HUES6 (cell line): ENCODE measurements around the gene IL1R2.

Source experiments
- H3K27ac ChIP-seq: 2 replicates; pipeline ENCODE4 v1.7.0; 2013; ENCODE audit warnings: low read depth, mild to moderate bottlenecking, low read length, inconsistent platforms
- H3K27me3 ChIP-seq: 2 replicates; pipeline ENCODE4 v1.6.1; 2013; ENCODE audit warnings: low read length; ENCODE audit not compliant: control insufficient read depth, insufficient read depth
- H3K36me3 ChIP-seq: 2 replicates; pipeline ENCODE4 v1.6.1; 2013; ENCODE audit warnings: low read length; ENCODE audit not compliant: control insufficient read depth, insufficient read depth
- H3K4me1 ChIP-seq: 2 replicates; pipeline ENCODE4 v1.6.1; 2013; ENCODE audit warnings: low read length; ENCODE audit not compliant: control insufficient read depth, insufficient read depth
- H3K4me3 ChIP-seq: 2 replicates; pipeline ENCODE4 v1.5.1; 2013; ENCODE audit warnings: low read depth, low read length
- H3K9ac ChIP-seq: one replicate; pipeline ENCODE4 v1.6.1; 2013; ENCODE audit warnings: mild to moderate bottlenecking, low read length
- H3K9me3 ChIP-seq: 2 replicates; pipeline ENCODE4 v1.6.1; 2013; ENCODE audit warnings: low read depth, low read length; ENCODE audit not compliant: control insufficient read depth, insufficient read depth

Gene IL1R2, protein sequence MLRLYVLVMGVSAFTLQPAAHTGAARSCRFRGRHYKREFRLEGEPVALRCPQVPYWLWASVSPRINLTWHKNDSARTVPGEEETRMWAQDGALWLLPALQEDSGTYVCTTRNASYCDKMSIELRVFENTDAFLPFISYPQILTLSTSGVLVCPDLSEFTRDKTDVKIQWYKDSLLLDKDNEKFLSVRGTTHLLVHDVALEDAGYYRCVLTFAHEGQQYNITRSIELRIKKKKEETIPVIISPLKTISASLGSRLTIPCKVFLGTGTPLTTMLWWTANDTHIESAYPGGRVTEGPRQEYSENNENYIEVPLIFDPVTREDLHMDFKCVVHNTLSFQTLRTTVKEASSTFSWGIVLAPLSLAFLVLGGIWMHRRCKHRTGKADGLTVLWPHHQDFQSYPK

GRCh38 chr2:101991721-101992145 is at the start of gene IL1R2:
Gene IL1R2 (plus strand): TSS chr2:101991960. CDS start chr2:102008576, 16,616 bp downstream.
- H3K9ac ChIP-seq = no peak within 1 kb of the TSS
- H3K9me3 ChIP-seq = no peaks in the 10 kb centered on the region
- H3K27ac ChIP-seq = no peak within 1 kb of the TSS
- H3K4me1 ChIP-seq = peaks cover 7% of the 10 kb centered on the region; the same call in 1 of the 2 replicates
- no peaks in the 10 kb centered on the region for H3K36me3 ChIP-seq
- no peaks in the 10 kb centered on the region; the same call in 1 of the 2 replicates for H3K27me3 ChIP-seq
- no peak within 1 kb of the TSS for H3K4me3 ChIP-seq

DNA sequence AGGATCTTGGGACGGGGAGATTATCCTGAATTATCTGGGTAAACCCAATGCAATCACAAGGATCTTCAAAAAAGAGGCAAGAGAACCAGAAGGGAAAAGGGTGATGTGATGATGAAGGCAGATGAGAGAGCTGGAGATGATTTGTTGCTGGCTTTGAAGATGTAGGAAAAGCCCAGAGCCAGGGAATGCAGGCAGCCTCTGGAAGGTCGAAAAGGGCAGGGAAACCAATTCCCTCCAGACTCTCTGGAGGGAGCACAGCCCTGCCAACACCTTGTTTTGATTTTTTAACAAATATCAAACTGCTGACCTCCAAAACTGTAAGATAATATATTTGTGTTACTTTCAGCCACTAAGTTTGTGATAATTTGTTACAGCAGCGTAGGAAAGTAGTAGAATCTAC is 48.9 kb upstream of the IL1R2 start:
- no peaks in the 10 kb centered on the region for H3K27me3 ChIP-seq
- no peaks in the 10 kb centered on the region for H3K4me1 ChIP-seq
- no peak overlapping the region for H3K4me3 ChIP-seq
- H3K9me3 ChIP-seq = peaks cover 10% of the 10 kb centered on the region; the same call in 1 of the 2 replicates
- H3K27ac ChIP-seq = no peak overlapping the region
- no peaks in the 10 kb centered on the region for H3K36me3 ChIP-seq
- no peak overlapping the region for H3K9ac ChIP-seq

- Histone ChIP-seq H3K9me3 (peaks cover 16% of the 10 kb centered on the region; the same call in 1 of the 2 replicates), H3K4me1 (no peaks in the 10 kb centered on the region), H3K9ac (no peak overlapping the region), H3K27ac (no peak overlapping the region), H3K36me3 (no peaks in the 10 kb centered on the region), H3K4me3 (no peak overlapping the region), H3K27me3 (no peaks in the 10 kb centered on the region)
Observed at GRCh38 chr2:101946372-101947039, 45.3 kb upstream of the IL1R2 start.

DNA sequence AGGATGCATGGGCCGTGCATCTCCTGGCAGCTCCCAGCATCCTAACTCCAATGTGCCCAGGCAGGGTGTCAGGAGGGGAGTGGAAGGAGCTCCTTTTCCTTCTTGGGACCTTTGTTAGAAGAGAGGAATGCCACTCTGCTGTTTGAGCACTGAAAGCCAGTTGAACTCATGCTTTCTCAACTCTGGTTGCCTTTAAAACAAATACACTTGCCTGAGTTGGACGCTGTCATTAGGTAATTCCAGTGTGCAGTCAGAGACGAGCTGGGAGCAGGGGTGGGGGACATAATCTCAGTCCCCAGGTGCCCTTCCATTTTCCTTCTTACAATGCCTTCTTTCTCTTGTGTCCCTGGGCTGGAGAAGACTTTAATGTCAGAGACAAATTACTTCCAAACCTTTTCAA is 44.4 kb upstream of the IL1R2 start:
- no peak overlapping the region for H3K27ac ChIP-seq
- H3K9ac ChIP-seq = no peak overlapping the region
- H3K27me3 ChIP-seq = no peaks in the 10 kb centered on the region
- H3K4me1 ChIP-seq = no peaks in the 10 kb centered on the region
- H3K9me3 ChIP-seq = peaks cover 16% of the 10 kb centered on the region; the same call in 1 of the 2 replicates
- no peak overlapping the region for H3K4me3 ChIP-seq
- no peaks in the 10 kb centered on the region for H3K36me3 ChIP-seq

- Histone ChIP-seq H3K27ac (no peak overlapping the region), H3K9me3 (peaks cover 13% of the 10 kb centered on the region; the same call in 1 of the 2 replicates), H3K36me3 (no peaks in the 10 kb centered on the region), H3K27me3 (no peaks in the 10 kb centered on the region), H3K4me3 (no peak overlapping the region), H3K4me1 (no peaks in the 10 kb centered on the region), H3K9ac (no peak overlapping the region)
Observed at GRCh38 chr2:101948625-101949155, 43.1 kb upstream of the IL1R2 start.

DNA sequence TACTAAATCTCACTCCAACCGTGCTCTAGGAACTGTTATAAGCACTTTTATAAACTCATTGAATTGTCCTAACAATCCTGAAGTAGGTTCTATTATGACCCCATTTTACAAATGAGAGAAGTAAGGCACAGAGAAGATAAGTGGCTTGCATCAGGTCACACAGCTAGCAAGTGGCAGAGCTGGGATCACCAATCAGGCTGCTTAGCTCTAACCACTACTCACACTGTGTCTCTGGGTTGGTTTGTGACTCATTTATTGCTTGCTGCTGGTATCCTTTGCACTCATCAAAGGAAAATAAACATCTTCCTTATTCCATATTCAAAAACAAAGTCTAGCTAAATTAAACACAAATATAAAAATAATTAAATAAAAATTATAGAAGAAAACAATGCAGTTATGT is 42.5 kb upstream of the IL1R2 start:
- no peaks in the 10 kb centered on the region for H3K4me1 ChIP-seq
- no peaks in the 10 kb centered on the region for H3K27me3 ChIP-seq
- no peak overlapping the region for H3K27ac ChIP-seq
- H3K9ac ChIP-seq = no peak overlapping the region
- no peak overlapping the region for H3K4me3 ChIP-seq
- H3K36me3 ChIP-seq = no peaks in the 10 kb centered on the region
- peaks cover 13% of the 10 kb centered on the region; the same call in 1 of the 2 replicates for H3K9me3 ChIP-seq

DNA sequence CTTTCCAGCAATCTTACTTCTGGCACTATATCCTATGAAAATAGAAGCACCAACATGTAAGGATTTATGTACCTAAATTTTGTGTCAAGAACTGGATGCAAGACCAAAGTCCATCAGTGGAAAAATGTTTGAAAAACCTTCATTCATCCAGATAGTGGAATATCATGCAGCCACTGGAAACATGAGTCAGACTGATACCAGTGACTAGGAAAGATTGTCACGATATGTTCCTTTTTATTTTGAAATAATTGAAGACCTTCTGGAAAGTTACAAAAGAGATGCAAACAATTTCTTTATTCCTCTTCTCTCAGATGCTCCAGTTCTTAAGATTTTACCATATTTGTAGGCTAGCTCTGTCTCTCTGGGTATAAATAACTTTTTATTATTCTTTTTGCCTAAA is 40.5 kb upstream of the IL1R2 start:
- Histone ChIP-seq H3K27ac (no peak overlapping the region), H3K36me3 (no peaks in the 10 kb centered on the region), H3K9ac (no peak overlapping the region), H3K27me3 (no peaks in the 10 kb centered on the region), H3K4me1 (no peaks in the 10 kb centered on the region), H3K9me3 (peaks cover 13% of the 10 kb centered on the region; the same call in 1 of the 2 replicates), H3K4me3 (no peak overlapping the region)

DNA sequence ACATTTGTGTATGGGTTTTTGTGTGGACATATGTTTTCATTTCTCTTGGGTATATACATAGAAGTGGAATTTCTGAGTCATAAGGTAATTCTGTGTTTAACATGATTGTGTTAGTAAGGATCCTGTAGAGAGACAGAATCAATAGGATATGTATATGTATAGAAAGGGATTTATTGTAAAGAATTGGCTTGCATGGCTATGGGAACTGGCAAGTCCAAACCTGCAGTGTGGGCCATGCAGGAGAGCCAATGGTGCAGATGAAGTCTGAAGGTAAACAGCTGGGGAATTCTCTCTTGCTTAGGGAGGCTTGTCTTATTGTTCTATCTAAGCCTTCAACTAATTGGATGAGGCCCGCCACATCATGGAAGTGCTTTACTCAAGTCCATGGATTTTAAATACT is 39.2 kb upstream of the IL1R2 start:
- Histone ChIP-seq H3K4me3 (no peak overlapping the region), H3K27ac (no peak overlapping the region), H3K9me3 (peaks cover 12% of the 10 kb centered on the region), H3K27me3 (no peaks in the 10 kb centered on the region), H3K4me1 (no peaks in the 10 kb centered on the region), H3K9ac (no peak overlapping the region), H3K36me3 (no peaks in the 10 kb centered on the region)

DNA sequence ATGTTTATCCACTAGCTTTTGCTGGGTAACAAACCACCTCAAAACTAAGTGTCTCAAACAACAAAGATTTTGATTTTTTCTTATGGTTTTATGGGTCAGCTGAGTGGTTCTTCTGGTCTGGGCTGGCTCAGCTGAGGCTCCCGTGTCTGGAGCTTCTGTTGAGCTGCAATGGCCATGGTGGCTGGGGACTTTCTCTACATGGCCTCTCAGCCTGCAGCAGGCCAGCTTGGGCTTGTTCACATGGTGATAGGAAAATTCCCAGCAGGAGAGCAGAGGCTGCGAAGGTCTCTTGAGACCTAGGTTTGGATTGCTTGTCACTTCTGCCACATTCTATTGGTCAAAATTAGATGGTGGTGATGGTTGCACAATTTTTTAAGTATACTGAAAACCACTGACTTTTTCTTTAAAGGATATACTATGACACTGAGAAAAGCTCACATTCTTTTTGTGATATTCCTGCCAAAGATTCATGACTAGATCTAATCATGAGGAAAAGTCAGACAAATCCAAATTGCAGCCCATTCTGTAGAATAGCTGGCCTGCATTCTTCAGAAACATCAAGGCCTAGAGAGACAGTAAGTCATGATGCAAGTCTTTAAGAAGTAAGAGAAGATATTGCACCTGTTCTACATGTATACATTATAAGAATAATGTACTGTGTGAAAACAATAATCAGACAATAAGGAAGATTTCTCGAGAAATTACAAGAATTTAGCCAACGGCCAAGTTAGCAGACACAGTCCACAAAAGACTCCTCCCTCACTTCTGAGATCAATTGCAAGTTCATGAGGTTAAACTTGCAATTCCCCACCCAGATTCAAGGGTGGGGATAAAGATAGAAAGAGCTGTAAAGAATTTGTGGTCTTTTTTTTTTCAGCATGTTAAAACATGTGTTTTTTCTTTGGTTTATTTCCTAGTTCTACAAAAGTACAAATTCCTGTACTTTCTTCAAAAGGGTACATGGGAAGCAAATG is 35.0 kb upstream of the IL1R2 start:
- no peak overlapping the region for H3K9ac ChIP-seq
- no peaks in the 10 kb centered on the region for H3K27me3 ChIP-seq
- no peaks in the 10 kb centered on the region for H3K36me3 ChIP-seq
- H3K9me3 ChIP-seq = peaks cover 13% of the 10 kb centered on the region
- no peaks in the 10 kb centered on the region; the same call in 1 of the 2 replicates for H3K4me1 ChIP-seq
- H3K4me3 ChIP-seq = no peak overlapping the region
- no peak overlapping the region for H3K27ac ChIP-seq

- Histone ChIP-seq H3K9me3 (peaks cover 13% of the 10 kb centered on the region), H3K27ac (no peak overlapping the region), H3K4me3 (no peak overlapping the region), H3K9ac (no peak overlapping the region), H3K27me3 (no peaks in the 10 kb centered on the region), H3K4me1 (peaks cover 5% of the 10 kb centered on the region; the same call in 1 of the 2 replicates), H3K36me3 (no peaks in the 10 kb centered on the region)
Observed at GRCh38 chr2:101958061-101958460, 33.7 kb upstream of the IL1R2 start.
